GM10847 (cell line): Measurements from ENCODE around the gene BIN1.

Experiments used
- POLR2A ChIP-seq: IDR thresholded peaks from 2 replicates; pipeline ENCODE4 v1.6.1; 2011; ENCODE audit not compliant: insufficient read length; ENCODE audit errors: extremely low read depth

BIN1 gene

DNA sequence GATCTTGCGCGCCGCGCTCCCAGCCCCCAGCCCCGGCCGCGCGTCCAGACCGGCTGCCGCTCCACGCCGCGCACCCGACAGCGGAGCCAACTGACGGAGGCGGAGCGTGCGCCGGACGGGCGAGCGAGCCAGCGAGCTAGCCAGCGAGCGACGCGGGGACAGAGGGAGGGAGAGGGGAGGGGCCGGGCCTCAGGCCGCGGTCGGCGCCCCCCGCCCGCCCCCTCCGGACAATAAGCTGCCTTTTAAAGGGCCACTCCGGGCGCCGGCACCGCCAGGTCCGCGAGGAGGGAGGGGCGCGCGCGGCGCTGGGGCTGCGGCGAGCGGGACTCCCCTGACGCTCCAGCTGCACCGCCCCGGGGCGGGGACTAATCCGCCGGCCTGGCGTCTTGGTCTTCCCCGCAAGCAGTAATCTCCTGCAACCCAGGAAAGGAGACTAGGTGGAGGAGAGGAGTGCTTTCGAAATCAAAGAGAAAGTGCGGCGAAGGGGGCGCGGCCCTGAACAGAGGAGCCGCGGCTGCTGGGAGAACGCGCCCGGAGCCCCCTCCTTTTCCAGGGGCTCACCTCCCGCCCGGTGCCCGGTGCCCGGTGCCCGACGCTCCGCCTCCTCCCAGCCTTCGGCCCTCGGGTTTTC lies at the start of gene BIN1:
BIN1 (minus strand) TSS at position 164 of the 631 bp plus-strand sequence. CDS start 211 bp downstream, outside the sequence.
- no peak for TF ChIP-seq POLR2A

GRCh38 chr2:127155947-127156346 lies 49.0 kb upstream of the BIN1 start:
- no peak for TF ChIP-seq POLR2A

- TF ChIP-seq POLR2A = no peak
Observed at GRCh38 chr2:127155028-127155581, 48.2 kb upstream of the BIN1 start.

GRCh38 chr2:127154396-127154795 lies 47.4 kb upstream of the BIN1 start:
- no peak for TF ChIP-seq POLR2A

- TF ChIP-seq POLR2A = no peak
Observed at GRCh38 chr2:127153691-127154158, 46.8 kb upstream of the BIN1 start.

GRCh38 chr2:127150996-127151395 lies 44.0 kb upstream of the BIN1 start:
- TF ChIP-seq POLR2A = no peak

GRCh38 chr2:127149384-127149783 lies 42.4 kb upstream of the BIN1 start:
- TF ChIP-seq POLR2A = no peak

DNA sequence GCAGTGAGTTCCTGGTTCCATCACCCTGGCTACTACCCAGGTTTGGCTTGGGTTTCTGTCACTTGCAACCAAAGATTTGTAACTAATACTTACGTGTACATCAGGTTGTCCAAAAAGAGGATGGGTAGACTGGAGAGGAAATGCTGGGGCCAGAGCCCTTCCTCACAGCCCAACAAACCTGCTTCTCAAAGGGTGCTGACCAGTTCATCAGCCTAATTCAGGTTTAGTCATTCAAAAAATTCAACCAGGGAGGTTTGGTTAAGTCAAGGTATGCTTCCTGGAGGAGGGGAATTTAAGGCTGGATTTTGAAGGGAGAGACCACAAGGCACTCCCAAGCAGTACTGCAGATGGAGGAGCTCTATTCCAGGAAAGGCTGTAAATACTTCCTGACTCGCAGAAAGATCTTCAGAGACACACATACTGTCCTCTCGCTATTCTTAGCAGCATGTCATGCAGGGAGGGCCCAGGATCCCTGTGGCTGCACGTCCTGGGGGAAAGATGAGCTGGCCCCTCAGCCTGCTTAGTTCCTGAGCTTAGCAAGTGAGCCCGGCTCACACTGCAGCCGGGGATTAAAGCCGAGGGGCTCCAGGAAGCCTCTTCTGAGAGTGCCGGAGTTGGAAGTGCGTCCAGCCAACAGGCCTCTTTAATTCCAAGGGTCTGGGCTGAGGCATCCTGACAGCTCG lies 40.0 kb upstream of the BIN1 start:
- TF ChIP-seq POLR2A = no peak

GRCh38 chr2:127146071-127146725 lies 39.2 kb upstream of the BIN1 start:
- TF ChIP-seq POLR2A = no peak

DNA sequence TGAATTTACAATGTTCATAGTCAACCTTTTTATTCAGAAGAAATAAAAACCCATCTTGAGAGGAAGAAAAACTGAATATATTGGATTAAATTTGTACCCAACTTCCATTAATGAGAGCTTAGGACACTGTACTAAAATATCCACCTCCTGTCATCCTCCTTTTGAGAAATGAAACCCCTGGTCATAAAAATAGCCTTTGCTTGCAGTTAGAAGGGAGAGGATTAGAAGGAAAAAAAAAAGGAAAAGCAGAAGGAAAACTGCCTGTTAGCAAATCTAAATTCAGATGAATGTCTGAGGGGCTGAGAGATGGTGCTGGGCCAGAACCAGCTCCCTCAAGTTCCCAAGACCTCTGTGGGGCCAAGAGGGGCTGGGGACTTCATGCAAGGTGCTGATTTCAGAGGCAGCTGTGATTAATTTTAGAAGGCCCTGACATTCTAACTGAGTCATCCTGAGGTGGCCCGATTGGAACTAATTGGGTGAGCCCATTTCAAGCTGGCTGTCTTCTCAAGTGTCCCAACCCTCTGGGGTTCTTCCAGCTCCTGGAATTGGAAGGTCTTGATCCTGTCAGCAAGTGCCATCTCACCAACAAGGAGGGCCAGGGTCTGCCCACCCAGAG lies 38.4 kb upstream of the BIN1 start:
- no peak for TF ChIP-seq POLR2A

DNA sequence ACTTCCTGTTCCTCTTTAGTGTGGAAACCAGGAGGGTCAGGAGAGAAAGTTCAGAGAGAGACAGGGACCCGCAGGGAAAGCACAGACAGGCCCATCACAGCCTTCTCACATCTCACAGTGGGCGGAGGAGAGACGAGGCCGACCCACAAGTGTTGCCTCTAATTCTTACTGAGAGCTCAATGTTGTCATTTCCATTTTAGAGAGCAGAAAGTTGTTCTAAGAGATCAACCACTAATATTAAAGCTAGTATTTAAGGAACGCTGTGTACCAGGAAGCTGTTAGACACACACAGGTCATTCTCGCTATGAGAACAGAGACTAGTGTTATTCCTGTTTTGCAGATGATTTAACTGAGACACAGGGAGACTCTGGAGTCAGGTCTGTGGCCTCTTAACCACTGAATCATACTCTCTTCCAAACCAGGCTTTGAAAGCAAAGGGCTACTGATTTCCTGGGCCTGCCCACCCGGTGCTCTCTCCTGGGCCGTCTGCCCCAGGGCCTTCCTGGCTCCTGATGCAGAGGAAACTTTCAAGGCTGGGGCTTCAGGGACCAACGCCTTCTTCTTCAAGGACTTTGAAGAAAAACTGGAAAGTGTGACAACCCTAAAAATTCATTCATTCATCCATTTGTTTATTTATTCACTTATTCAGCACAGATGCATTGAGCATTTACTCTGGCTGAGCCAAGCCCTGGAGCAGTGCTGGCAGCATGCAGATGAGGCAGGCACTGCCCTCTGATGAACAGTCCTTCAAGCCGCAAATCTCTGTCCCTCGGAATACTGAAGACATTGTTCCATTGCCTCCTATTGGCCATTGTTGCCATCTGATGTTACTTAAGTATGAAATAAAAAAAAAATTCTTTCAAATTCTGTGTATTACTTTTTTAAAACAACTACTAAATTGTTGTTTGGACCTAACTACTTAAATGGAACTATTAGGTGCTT lies 37.2 kb upstream of the BIN1 start:
- no peak for TF ChIP-seq POLR2A

DNA sequence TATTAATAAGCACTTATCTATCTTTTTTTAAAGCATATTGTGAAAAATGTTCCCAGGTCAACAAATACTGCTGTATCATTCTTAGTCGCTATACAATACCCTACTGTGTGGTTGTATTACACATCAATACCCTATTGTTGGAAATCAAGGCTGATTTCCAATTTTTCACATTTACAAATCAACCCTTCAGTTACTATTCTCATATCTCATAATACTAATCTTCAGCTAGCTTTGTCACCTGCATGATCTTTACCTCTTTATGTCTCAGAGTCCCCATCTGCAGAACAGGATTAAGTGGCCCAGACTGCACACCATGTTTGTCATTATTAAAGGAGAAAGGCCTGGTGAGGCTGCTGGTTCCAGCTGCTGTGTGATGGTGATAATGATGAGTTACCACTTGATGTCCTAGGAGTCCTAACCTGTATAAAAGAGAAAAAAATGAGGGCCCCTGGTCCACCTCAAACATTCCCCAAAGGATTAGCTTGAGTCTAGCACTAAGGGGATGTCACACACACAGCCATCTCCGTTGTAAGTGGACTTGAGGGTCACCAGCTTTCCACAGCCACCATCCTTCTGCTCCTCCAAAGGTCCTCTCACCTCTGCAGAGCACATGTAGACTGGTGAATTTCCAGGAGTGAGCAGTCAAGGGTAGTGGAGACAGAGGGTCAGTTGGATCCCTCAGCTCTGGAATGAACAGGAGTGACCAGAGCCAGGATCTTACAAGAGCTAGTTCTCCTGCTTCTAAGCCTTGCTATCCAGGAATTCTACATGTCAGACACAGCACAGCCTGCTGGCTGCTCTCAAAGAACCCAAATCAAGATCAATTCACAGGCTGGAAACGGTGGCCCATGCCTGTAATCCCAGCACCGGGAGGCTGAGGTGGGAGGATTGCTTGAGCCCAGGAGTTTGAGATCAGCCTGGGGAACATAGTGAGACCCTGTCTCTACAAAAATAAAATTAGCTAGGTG lies 36.0 kb upstream of the BIN1 start:
- TF ChIP-seq POLR2A = no peak

DNA sequence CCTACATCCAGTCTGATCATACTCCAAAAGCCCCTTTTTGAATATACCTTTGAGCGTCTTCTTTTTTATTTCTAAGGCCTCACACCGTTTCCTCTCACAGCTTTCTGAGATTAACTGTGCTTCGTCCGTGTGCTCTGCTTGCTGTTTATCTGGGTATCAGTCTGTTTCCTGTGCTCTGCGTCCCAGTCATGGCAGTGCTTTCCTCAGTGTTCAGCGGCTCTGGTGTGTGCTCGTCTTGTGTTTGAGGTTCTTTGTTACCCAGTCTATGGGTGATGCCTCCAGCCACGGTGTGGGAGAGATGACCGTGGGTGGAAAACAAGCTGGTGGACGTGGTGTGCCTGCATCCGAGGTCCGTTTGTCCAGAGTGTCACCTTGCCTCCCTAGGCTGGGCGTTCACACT lies 33.6 kb upstream of the BIN1 start:
- no peak for TF ChIP-seq POLR2A

GRCh38 chr2:127139766-127140165 lies 32.8 kb upstream of the BIN1 start:
- no peak for TF ChIP-seq POLR2A

GRCh38 chr2:127138281-127138680 lies 31.3 kb upstream of the BIN1 start:
- no peak for TF ChIP-seq POLR2A
